Activated T-helper 17 cell treated with anti-CD3 and anti-CD28 coated beads, Interleukin-2, amount 50 U/mL, for 72 hours (primary cell): Measurements from ENCODE around the gene RBM4. TPM values are rescaled to one million over a fixed set of nuclear protein-coding genes. Genes with fewer than 3 reads are reported as not detected.
"Not testable (repeated sequence)": the region's sequence is repeated elsewhere in the genome, so short reads cannot be mapped to it uniquely, and the experiment has no call there.

ENCODE experiments used
- ATAC-seq: fragments of 150-1000 bp; cut with Tn5 transposase; replicated peaks from 2 replicates; pipeline ENCODE4 v1.10.0; 2021; ENCODE audit warnings: mild to moderate bottlenecking, moderate library complexity
- H3K27ac Mint-ChIP-seq: one replicate; pipeline ENCODE4 v1.8.0; 2022; ENCODE audit warnings: mixed read lengths
- H3K27me3 Mint-ChIP-seq: one replicate; pipeline ENCODE4 v1.8.0; 2022; ENCODE audit warnings: mixed read lengths
- H3K36me3 Mint-ChIP-seq: one replicate; pipeline ENCODE4 v1.8.0; 2022; ENCODE audit warnings: low read depth, mild to moderate bottlenecking, mixed read lengths
- H3K4me1 Mint-ChIP-seq: one replicate; pipeline ENCODE4 v1.8.0; 2022; ENCODE audit warnings: mixed read lengths
- H3K4me3 Mint-ChIP-seq: one replicate; pipeline ENCODE4 v1.8.0; 2022; ENCODE audit warnings: mild to moderate bottlenecking, mixed read lengths
- H3K9me3 Mint-ChIP-seq: one replicate; pipeline ENCODE4 v1.8.0; 2022; ENCODE audit warnings: mixed read lengths
- total RNA-seq, 2 donors: library from RNA; stranded (reverse); gene quantifications; one replicate each; pipeline ENCODE4 v1.2.3, GENCODE V29; 2022

RBM4 gene
- total RNA-seq, 2 donors from 2014 or later: 92.4 to 94.0 TPM

- no peaks in the 10 kb centered on the region for H3K27me3 Mint-ChIP-seq
- H3K36me3 Mint-ChIP-seq: peaks cover 98% of the 10 kb centered on the region
- H3K9me3 Mint-ChIP-seq: no peaks in the 10 kb centered on the region
- H3K4me3 Mint-ChIP-seq: no peak overlapping the region
- peaks cover 34% of the 10 kb centered on the region for H3K4me1 Mint-ChIP-seq
- H3K27ac Mint-ChIP-seq: no peak overlapping the region
- no peak for ATAC-seq
Measured at GRCh38 chr11:66628061-66628603, 10.4 kb upstream of the RBM4 start.

DNA sequence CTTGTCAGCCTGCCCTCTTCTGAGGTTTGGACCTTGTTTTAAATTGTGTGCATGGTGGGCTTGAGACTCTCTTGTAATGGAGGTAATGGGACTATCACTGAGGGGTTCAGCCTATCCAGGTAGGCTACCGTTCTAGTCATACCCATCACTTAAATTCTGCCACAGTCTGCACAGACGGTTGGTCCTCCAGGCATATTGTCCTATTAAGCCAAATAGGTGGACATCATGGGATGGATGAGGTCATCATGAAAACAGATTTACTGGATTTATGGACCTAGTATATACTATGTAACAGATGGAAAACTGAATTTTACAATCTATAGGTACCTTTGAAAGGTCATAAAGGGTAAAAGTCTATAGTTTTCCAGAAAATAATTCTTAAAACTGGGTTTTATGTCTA, 9.1 kb upstream of the RBM4 start:
- Mint-ChIP-seq H3K4me3 (no peak overlapping the region), H3K9me3 (no peaks in the 10 kb centered on the region), H3K27me3 (no peaks in the 10 kb centered on the region), H3K4me1 (peaks cover 25% of the 10 kb centered on the region), H3K27ac (peak overlapping the region; percentile 62), H3K36me3 (peaks cover 97% of the 10 kb centered on the region)
- no peak for ATAC-seq

GRCh38 chr11:66631883-66632282, 6.6 kb upstream of the RBM4 start:
- H3K36me3 Mint-ChIP-seq: peaks cover 86% of the 10 kb centered on the region
- H3K9me3 Mint-ChIP-seq: no peaks in the 10 kb centered on the region
- H3K27ac Mint-ChIP-seq: peak overlapping the region; percentile 53
- no peak overlapping the region for H3K4me3 Mint-ChIP-seq
- no peaks in the 10 kb centered on the region for H3K27me3 Mint-ChIP-seq
- no peak for ATAC-seq
- peaks cover 30% of the 10 kb centered on the region for H3K4me1 Mint-ChIP-seq

DNA sequence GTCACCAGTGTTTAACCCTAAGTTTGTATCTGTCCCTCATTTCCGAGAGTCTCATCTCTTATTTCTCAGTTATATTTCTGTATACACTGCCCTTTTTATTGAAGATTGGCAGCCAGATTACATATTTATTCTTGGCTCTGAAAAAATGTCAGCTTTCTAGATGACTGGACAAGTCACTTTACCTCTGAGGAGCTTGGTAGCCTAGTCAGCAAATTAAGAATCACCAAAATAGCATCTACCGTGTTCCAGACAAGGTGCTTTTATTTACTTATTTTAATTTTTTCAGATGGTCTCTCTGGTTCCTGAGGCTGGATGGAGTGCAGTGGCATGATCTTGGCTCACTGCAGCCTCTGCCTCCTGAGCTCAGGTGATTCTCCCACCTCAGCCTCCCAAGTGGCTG, 5.6 kb upstream of the RBM4 start:
- no peaks in the 10 kb centered on the region for H3K9me3 Mint-ChIP-seq
- no peaks in the 10 kb centered on the region for H3K27me3 Mint-ChIP-seq
- no peak for ATAC-seq
- peaks cover 33% of the 10 kb centered on the region for H3K4me1 Mint-ChIP-seq
- no peak overlapping the region for H3K4me3 Mint-ChIP-seq
- no peak overlapping the region for H3K27ac Mint-ChIP-seq
- peaks cover 78% of the 10 kb centered on the region for H3K36me3 Mint-ChIP-seq

GRCh38 chr11:66636411-66636810, 2.1 kb upstream of the RBM4 start:
- ATAC-seq: no peak
- Mint-ChIP-seq H3K9me3 (no peaks in the 10 kb centered on the region), H3K27ac (no peak overlapping the region), H3K36me3 (peaks cover 80% of the 10 kb centered on the region), H3K27me3 (no peaks in the 10 kb centered on the region), H3K4me3 (peak overlapping the region; percentile 93), H3K4me1 (peaks cover 40% of the 10 kb centered on the region)

- H3K27ac Mint-ChIP-seq: peak overlapping the region; percentile 97
- H3K4me1 Mint-ChIP-seq: peaks cover 43% of the 10 kb centered on the region
- peaks cover 80% of the 10 kb centered on the region for H3K36me3 Mint-ChIP-seq
- H3K4me3 Mint-ChIP-seq: peak overlapping the region; percentile 93
- H3K27me3 Mint-ChIP-seq: no peaks in the 10 kb centered on the region
- no peaks in the 10 kb centered on the region for H3K9me3 Mint-ChIP-seq
- ATAC-seq: no peak
Measured at GRCh38 chr11:66637557-66638176, 836 bp upstream of the RBM4 start.

DNA sequence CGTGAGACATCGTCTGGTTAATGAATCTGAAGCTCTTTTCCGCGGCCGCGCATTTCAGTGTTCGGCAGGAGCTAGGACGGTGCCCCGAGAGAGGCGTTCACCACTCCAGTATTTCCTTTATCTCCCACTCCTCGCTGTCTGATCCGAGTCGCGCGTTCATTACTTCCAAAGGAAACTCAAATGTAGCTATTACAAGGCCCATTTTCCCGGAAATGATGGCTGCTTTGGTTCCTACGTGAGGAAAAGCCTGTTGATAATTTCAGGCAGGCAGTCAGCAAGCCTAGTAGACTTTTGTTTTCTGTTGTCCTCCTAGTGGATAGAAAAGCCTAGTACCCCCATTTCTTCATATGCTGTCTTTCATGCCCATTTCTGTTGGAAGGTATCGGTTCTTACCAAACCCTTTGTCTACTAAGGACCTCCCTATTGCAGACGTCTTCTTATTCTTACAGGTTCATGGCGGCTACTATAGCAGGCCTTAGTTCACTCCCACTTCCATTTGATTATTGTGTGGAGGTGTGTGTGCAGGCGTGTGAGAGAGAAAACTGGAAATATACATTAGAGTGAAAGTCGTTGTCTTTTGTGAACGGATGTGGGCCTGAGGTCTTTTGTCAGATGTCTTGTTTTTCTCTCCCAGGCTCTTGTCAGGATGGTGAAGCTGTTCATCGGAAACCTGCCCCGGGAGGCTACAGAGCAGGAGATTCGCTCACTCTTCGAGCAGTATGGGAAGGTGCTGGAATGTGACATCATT, 737 bp downstream of the RBM4 start:
- peak overlapping the region; percentile 97 for H3K27ac Mint-ChIP-seq
- H3K9me3 Mint-ChIP-seq: no peaks in the 10 kb centered on the region
- peaks cover 81% of the 10 kb centered on the region for H3K36me3 Mint-ChIP-seq
- peaks cover 56% of the 10 kb centered on the region for H3K4me1 Mint-ChIP-seq
- no peaks in the 10 kb centered on the region for H3K27me3 Mint-ChIP-seq
- peak overlapping the region; percentile 93 for H3K4me3 Mint-ChIP-seq
- ATAC-seq: no peak

DNA sequence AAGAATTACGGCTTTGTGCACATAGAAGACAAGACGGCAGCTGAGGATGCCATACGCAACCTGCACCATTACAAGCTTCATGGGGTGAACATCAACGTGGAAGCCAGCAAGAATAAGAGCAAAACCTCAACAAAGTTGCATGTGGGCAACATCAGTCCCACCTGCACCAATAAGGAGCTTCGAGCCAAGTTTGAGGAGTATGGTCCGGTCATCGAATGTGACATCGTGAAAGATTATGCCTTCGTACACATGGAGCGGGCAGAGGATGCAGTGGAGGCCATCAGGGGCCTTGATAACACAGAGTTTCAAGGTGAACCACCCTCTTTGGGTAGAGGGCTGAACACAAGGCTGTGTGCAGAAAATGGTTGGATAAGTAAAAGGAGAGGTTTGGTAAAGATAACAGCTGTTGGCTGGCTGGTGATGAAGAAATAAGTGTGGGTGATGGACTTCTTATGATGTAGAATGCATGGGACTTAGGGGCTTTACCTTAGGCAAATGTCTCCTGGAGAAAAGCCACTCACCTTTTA, 1.4 kb downstream of the RBM4 start:
- H3K27ac Mint-ChIP-seq: peak overlapping the region; percentile 97
- H3K4me3 Mint-ChIP-seq: peak overlapping the region; percentile 93
- peaks cover 81% of the 10 kb centered on the region for H3K36me3 Mint-ChIP-seq

GRCh38 chr11:66641834-66642233, 3.3 kb downstream of the RBM4 start:
- Mint-ChIP-seq H3K4me3 (peak overlapping the region; percentile 93), H3K36me3 (peaks cover 92% of the 10 kb centered on the region), H3K9me3 (no peaks in the 10 kb centered on the region), H3K4me1 (peaks cover 70% of the 10 kb centered on the region), H3K27ac (peak overlapping the region; percentile 78), H3K27me3 (no peaks in the 10 kb centered on the region)
- ATAC-seq: no peak

More for the DNA sequence above, 1.4 kb downstream of the RBM4 start:
- H3K9me3 Mint-ChIP-seq, ATAC-seq, H3K27me3 Mint-ChIP-seq: not testable (repeated sequence)
- H3K4me1 Mint-ChIP-seq: peaks cover 53% of the 10 kb centered on the region

GRCh38 chr11:66643745-66644437, 5.4 kb downstream of the RBM4 start:
- H3K4me3 Mint-ChIP-seq: peak overlapping the region; percentile 93

DNA sequence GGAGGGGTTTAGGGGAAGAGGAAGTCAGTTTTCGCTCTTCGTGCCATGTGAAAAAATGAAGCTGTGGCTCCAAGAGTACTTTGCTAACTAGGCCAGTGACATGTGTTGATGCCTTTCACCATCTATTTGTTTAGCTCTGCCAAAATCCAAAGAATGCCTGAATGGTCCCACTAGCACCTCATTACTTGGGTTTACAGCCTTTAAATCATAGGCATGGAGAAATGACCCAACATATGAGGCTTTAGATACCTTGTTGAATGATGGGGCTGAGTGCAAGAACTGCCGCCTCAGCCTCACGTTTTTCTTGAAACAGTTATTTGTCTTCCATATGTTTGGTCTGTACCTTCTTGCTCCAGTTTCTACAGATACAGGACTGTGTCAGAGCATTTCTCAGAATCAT, 8.3 kb downstream of the RBM4 start:
- ATAC-seq: no peak
- peaks cover 100% of the 10 kb centered on the region for H3K36me3 Mint-ChIP-seq
- peak overlapping the region; percentile 81 for H3K27ac Mint-ChIP-seq
- H3K4me1 Mint-ChIP-seq: peaks cover 50% of the 10 kb centered on the region
- no peaks in the 10 kb centered on the region for H3K9me3 Mint-ChIP-seq
- H3K4me3 Mint-ChIP-seq: no peak overlapping the region
- H3K27me3 Mint-ChIP-seq: no peaks in the 10 kb centered on the region

More at GRCh38 chr11:66643745-66644437, 5.4 kb downstream of the RBM4 start:
- H3K27me3 Mint-ChIP-seq: no peaks in the 10 kb centered on the region
- peaks cover 100% of the 10 kb centered on the region for H3K36me3 Mint-ChIP-seq
- ATAC-seq: no peak
- peaks cover 70% of the 10 kb centered on the region for H3K4me1 Mint-ChIP-seq
- H3K27ac Mint-ChIP-seq: peak overlapping the region; percentile 60
- no peaks in the 10 kb centered on the region for H3K9me3 Mint-ChIP-seq

GRCh38 chr11:66649903-66650302, 11.4 kb downstream of the RBM4 start:
- no peak overlapping the region for H3K27ac Mint-ChIP-seq

DNA sequence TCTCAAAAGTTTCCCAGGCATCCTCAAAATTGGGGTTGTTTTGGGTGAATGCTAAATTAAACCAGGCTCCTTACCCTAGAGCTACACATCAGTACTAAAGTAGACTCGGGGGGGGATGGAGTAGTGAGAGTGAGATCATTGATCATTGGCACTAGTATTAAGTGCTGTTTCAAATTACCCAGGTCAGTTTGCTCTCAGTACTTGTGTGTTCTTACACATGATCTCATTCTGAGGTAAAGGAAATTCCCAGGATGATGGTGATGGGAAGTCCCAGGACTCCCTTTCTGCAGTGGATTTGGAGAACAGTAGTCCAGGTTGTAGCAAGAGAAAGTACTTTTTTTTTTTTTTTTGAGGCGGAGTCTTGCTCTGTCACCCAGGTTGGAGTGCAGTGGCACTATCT, 12.5 kb downstream of the RBM4 start:
- ATAC-seq: peak; percentile 61
- peaks cover 28% of the 10 kb centered on the region for H3K4me1 Mint-ChIP-seq
- H3K36me3 Mint-ChIP-seq: peaks cover 96% of the 10 kb centered on the region
- H3K27me3 Mint-ChIP-seq: no peaks in the 10 kb centered on the region
- H3K9me3 Mint-ChIP-seq: no peaks in the 10 kb centered on the region
- H3K27ac Mint-ChIP-seq: no peak overlapping the region
- H3K4me3 Mint-ChIP-seq: no peak overlapping the region

More at GRCh38 chr11:66649903-66650302, 11.4 kb downstream of the RBM4 start:
- H3K4me3 Mint-ChIP-seq: no peak overlapping the region
- peaks cover 97% of the 10 kb centered on the region for H3K36me3 Mint-ChIP-seq
- ATAC-seq: no peak
- H3K9me3 Mint-ChIP-seq: no peaks in the 10 kb centered on the region
- peaks cover 37% of the 10 kb centered on the region for H3K4me1 Mint-ChIP-seq
- no peaks in the 10 kb centered on the region for H3K27me3 Mint-ChIP-seq

- H3K9me3 Mint-ChIP-seq: no peaks in the 10 kb centered on the region
- no peak overlapping the region for H3K4me3 Mint-ChIP-seq
- ATAC-seq: peak; percentile 2
- peak overlapping the region; percentile 16 for H3K27ac Mint-ChIP-seq
- H3K36me3 Mint-ChIP-seq: peaks cover 95% of the 10 kb centered on the region
- H3K27me3 Mint-ChIP-seq: no peaks in the 10 kb centered on the region
- H3K4me1 Mint-ChIP-seq: peaks cover 12% of the 10 kb centered on the region
Measured at GRCh38 chr11:66652651-66653050, 14.1 kb downstream of the RBM4 start.
